Activated CD4-positive, alpha-beta T cell treated with anti-CD3 and anti-CD28 coated beads for 36 hours (primary cell): ENCODE data around the gene POMGNT2. TPM values are rescaled to one million over a fixed set of nuclear protein-coding genes. Genes with fewer than 3 reads are reported as not detected.
"Not testable (repeated sequence)": the region's sequence is repeated elsewhere in the genome, so short reads cannot be mapped to it uniquely, and the experiment has no call there.

ENCODE experiments used
- ATAC-seq: fragments of 200-7000 bp; cut with Tn5 transposase; one replicate; pipeline ENCODE4 v1.10.0; 2021; ENCODE audit warnings: mild to moderate bottlenecking, moderate library complexity
- CTCF ChIA-PET: fragments of 350-600 bp; sonication (Branson Sonifier 250); formaldehyde crosslinking; loops from one replicate; lab custom pipeline; 2021; ENCODE audit warnings: antibody characterized with exemption; lab: Charles Lee
- POLR2A ChIA-PET: fragments of 350-600 bp; sonication (Branson Sonifier 250); formaldehyde crosslinking; loops from one replicate; lab custom pipeline; 2021; ENCODE audit warnings: antibody characterized with exemption, inconsistent platforms; lab: Charles Lee
- DNase-seq: peaks from one replicate; pipeline ENCODE4 v3.0.0-alpha.2; 2020
- H3K27ac Mint-ChIP-seq: one replicate; pipeline ENCODE4 v1.8.0; 2021; ENCODE audit warnings: mixed read lengths
- H3K27me3 Mint-ChIP-seq: one replicate; pipeline ENCODE4 v1.8.0; 2021; ENCODE audit warnings: mixed read lengths
- H3K36me3 Mint-ChIP-seq: one replicate; pipeline ENCODE4 v1.8.0; 2021; ENCODE audit warnings: low read depth, mixed read lengths
- H3K4me1 Mint-ChIP-seq: one replicate; pipeline ENCODE4 v1.8.0; 2021; ENCODE audit warnings: mixed read lengths
- H3K4me3 Mint-ChIP-seq: one replicate; pipeline ENCODE4 v1.8.0; 2021; ENCODE audit warnings: mild to moderate bottlenecking, moderate library complexity, mixed read lengths
- H3K9me3 Mint-ChIP-seq: one replicate; pipeline ENCODE4 v1.8.0; 2021; ENCODE audit warnings: low read depth, mixed read lengths
- intact Hi-C, 2 experiments: fragments of 100-400 bp; cut with DNase I in 1 of 2; cut with micrococcal nuclease in 1 of 2; formaldehyde crosslinking; loops; one replicate each; pipeline versions ENCODE4 v1.14.2 to v1.15.1; 2022 to 2024; cut with DNase I, micrococcal nuclease
- total RNA-seq, 2 experiments: library from RNA; stranded (reverse); gene quantifications; one replicate each; pipeline ENCODE4 v1.2.3, GENCODE V29; 2021

Gene POMGNT2
- total RNA-seq, 2 experiments from 2014 or later: 8.3 to 8.6 TPM

DNA sequence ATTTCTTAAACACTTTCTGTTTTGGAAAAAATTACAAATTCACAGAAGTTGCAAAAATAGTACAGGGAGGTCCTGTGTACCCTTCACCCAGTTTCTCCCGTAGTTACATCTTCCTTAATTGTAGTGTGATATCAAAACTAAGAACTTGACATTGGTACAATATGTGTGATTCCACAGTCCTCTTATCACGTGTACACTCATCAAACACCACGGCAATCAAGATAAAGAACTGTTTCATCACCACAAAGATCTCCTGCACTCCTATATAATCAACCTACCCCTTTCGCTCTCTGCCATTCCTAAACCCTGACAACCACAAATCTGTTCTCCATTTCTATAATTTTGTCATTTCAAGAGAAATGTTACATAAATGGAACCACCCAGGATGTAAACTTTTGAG, 31.4 kb downstream of the POMGNT2 start:
- no peak overlapping the region for H3K27ac Mint-ChIP-seq
- peaks cover 3% of the 10 kb centered on the region for H3K4me1 Mint-ChIP-seq
- H3K9me3 Mint-ChIP-seq: no peaks in the 10 kb centered on the region
- ATAC-seq (peak; percentile 57), DNase-seq (no peak)
- H3K27me3 Mint-ChIP-seq: no peaks in the 10 kb centered on the region
- POLR2A ChIA-PET: no interaction called here
- H3K4me3 Mint-ChIP-seq: no peak overlapping the region
- intact Hi-C loops: no loop called here
- peaks cover 7% of the 10 kb centered on the region for H3K36me3 Mint-ChIP-seq
- CTCF ChIA-PET: interaction anchor here (1.7 kb wide), 1 partner anchor 113 kb away, joined by 4 read pairs; no protein-coding TSS in a partner anchor

DNA sequence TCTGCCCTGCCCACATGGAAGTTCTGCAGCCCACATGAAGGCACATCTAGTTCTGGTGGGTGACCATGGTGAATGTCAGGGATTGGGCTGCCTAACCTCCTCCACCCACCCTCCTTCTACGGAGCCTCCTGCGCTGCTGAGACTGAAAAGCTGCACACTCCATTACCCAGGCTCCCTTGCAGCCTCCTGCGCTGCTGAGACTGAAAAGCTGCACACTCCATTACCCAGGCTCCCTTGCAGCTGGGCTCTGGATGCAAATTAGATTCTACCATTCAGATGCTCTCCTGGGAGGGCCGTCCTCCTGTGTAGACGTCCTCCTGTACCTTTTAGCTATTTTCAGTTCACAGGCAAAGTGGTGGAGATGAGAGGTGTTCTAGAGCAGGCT, 32.1 kb downstream of the POMGNT2 start:
- POLR2A ChIA-PET: no interaction called here
- Mint-ChIP-seq H3K4me1 (peaks cover 3% of the 10 kb centered on the region), H3K27ac (no peak overlapping the region), H3K27me3 (no peaks in the 10 kb centered on the region), H3K4me3 (no peak overlapping the region), H3K36me3 (peaks cover 2% of the 10 kb centered on the region), H3K9me3 (no peaks in the 10 kb centered on the region)
- DNase-seq: no peak
- CTCF ChIA-PET: interaction anchor here (1.0 to 1.7 kb wide), 2 partner anchors 28 to 112 kb away, joined by 3 to 4 read pairs; no protein-coding TSS in a partner anchor
- intact Hi-C loops: no loop called here
- no peak for ATAC-seq

DNA sequence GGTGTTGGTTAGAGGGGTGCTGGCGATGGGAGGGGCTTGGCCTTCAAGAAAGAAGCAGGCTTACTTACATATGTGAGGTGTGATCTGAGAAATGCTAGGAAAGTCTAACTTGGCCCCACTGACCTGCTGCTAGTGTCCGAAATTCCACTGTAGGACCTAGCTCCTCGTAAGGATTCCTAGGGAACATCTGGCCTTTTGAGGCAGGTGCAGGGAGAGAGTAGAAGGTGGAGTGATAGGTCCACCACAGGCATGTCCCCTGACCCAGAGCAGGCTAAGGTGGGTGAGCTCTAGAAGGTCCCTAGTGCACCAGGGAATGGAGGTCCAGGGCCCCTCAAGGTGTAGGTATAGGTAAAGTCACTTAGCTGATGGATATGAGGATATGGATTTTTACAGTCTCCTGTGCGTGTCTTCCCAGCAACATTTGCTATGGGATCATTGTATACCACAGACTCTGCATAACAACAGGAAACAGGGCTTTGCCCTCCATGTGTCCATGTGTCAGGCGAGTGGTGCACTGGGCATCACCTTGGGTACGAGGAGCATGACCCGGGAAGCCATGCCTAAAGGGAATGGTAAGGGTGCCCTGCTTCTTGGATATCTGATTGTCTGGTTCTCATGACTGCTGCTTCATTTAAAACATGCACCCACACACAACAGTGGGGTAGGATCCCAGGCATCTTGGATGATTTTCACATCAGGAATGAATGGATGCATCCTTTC, 32.6 kb downstream of the POMGNT2 start:
- intact Hi-C loops: no loop called here
- no peak for DNase-seq
- no peak for ATAC-seq
- no peak overlapping the region for H3K4me3 Mint-ChIP-seq
- CTCF ChIA-PET: interaction anchor here (0.6 to 1.7 kb wide), 4 partner anchors 8 to 111 kb away, joined by 3 to 4 read pairs (median 3); no protein-coding TSS in a partner anchor
- no peak overlapping the region for H3K27ac Mint-ChIP-seq
- peaks cover 3% of the 10 kb centered on the region for H3K4me1 Mint-ChIP-seq
- no peaks in the 10 kb centered on the region for H3K27me3 Mint-ChIP-seq
- H3K36me3 Mint-ChIP-seq: no peaks in the 10 kb centered on the region
- POLR2A ChIA-PET: no interaction called here
- no peaks in the 10 kb centered on the region for H3K9me3 Mint-ChIP-seq

DNA sequence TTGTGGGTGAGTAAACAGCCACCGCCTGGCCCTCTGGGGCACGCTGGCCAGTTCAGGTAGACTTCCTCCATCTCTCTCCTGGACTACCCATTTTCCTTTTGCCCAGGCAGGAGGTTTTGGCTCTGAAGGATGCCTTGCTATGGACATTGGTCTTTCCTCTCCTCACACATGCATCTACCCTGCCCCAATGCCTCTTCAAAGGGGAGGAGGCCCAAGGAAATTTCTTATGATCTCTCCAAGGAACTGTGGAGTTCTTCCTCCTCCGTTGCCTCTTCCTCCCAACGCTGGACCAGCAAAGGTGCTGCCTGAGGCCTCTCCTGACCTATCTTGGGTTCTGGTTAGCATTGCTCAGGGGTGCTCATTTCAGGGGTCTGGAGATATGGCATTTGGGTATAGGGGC, 33.5 kb downstream of the POMGNT2 start:
- POLR2A ChIA-PET: no interaction called here
- H3K9me3 Mint-ChIP-seq: no peaks in the 10 kb centered on the region

DNA sequence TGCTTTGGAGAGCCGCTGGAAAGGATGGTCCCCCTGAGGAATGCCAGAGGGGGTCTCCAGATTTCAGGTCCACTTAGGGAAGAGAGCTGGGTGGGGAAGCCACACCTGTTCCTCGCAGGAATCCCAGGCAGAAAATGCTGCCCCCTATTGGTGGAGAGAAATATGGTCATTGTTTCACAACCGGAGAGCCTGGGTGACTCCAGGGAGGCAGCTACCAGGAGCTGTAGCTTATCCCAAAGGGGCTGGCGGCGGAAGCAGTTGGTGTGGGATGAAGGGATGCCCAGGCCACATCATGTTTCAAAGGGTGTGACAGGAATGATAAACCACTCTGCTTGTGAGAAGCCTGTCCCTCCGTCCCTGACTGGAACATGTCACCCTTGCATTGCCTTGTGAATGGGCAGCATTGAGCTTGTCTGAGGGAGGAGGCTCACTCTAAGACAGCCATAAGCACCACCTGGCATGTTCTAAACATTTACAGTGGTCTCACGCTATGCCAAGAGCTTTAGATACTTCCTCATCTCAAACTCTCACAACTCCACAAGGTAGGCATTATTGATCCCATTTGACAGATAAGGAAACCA, 34.5 kb downstream of the POMGNT2 start:
- Mint-ChIP-seq H3K4me1 (peaks cover 3% of the 10 kb centered on the region), H3K27me3 (no peaks in the 10 kb centered on the region), H3K9me3 (no peaks in the 10 kb centered on the region), H3K27ac (no peak overlapping the region), H3K4me3 (no peak overlapping the region), H3K36me3 (no peaks in the 10 kb centered on the region)
- ChIA-PET POLR2A (no interaction called here), CTCF (interaction anchor here (0.6 to 2.1 kb wide), 15 partner anchors 9 to 987 kb away, joined by 3 to 18 read pairs (median 4); no protein-coding TSS in a partner anchor)
- DNase-seq: peak; percentile 38
- peak; percentile 36 for ATAC-seq
- intact Hi-C loops: loop anchor here (1.0 to 2.0 kb wide), 2 partner anchors 109 to 110 kb away; no protein-coding TSS in a partner anchor

More for the DNA sequence above, 33.5 kb downstream of the POMGNT2 start:
- no peak for DNase-seq
- ATAC-seq: no peak
- intact Hi-C loops: no loop called here
- H3K4me3 Mint-ChIP-seq: no peak overlapping the region
- no peaks in the 10 kb centered on the region for H3K27me3 Mint-ChIP-seq
- peaks cover 3% of the 10 kb centered on the region for H3K4me1 Mint-ChIP-seq
- CTCF ChIA-PET: interaction anchor here (0.6 to 2.1 kb wide), 4 partner anchors 13 to 216 kb away, joined by 3 to 18 read pairs (median 5); no protein-coding TSS in a partner anchor
- no peak overlapping the region for H3K27ac Mint-ChIP-seq
- no peaks in the 10 kb centered on the region for H3K36me3 Mint-ChIP-seq

DNA sequence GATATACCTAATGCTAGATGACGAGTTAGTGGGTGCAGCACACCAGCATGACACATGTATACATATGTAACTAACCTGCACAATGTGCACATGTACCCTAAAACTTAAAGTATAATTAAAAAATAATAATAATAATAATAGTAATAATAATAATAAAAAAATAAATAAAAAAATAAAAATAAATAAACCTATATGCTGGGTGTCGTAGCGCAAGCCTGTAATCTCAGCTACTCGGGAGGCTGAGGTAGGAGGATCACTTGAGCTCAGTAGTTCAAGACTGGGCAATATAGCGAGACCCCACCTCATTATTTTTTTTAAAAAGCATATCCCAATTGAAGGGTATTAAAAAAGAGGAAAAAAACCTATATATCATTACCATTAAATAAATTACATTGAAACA, 35.2 kb downstream of the POMGNT2 start:
- DNase-seq, ATAC-seq, H3K4me1 Mint-ChIP-seq, H3K27me3 Mint-ChIP-seq, H3K36me3 Mint-ChIP-seq, H3K9me3 Mint-ChIP-seq, H3K27ac Mint-ChIP-seq, POLR2A ChIA-PET, H3K4me3 Mint-ChIP-seq: not testable (repeated sequence)
- intact Hi-C loops: loop anchor here (1.0 to 2.0 kb wide), 2 partner anchors 108 to 109 kb away; no protein-coding TSS in a partner anchor
- CTCF ChIA-PET: interaction anchor here (0.8 to 2.1 kb wide), 10 partner anchors 10 to 109 kb away, joined by 3 to 18 read pairs (median 4); no protein-coding TSS in a partner anchor

DNA sequence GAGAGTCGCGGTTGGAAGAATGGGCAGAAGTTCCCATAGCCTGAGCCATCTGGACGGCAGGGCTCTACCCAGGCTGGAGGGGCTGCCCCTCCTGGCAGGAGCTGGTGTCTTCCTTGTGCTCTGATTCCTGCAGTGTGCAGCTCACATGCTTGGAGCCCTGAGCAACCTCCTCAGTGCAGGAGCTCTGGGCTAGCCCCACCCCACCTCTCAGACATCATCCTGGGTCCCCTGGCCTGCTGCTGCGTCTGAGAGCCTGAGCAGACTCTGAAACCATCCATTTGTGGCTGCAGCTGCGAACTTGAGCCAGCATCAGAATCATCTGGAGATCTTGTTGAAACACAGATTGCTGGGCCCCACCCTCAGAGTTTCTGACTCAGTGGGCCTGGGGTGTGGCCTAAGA, 42.8 kb downstream of the POMGNT2 start:
- no peaks in the 10 kb centered on the region for H3K9me3 Mint-ChIP-seq
- ChIA-PET CTCF (no interaction called here), POLR2A (no interaction called here)
- H3K4me3 Mint-ChIP-seq: no peak overlapping the region
- no peak overlapping the region for H3K27ac Mint-ChIP-seq
- H3K27me3 Mint-ChIP-seq: no peaks in the 10 kb centered on the region
- no peaks in the 10 kb centered on the region for H3K36me3 Mint-ChIP-seq
- H3K4me1 Mint-ChIP-seq: peaks cover 16% of the 10 kb centered on the region
- intact Hi-C loops: no loop called here
- ATAC-seq: no peak
- no peak for DNase-seq

DNA sequence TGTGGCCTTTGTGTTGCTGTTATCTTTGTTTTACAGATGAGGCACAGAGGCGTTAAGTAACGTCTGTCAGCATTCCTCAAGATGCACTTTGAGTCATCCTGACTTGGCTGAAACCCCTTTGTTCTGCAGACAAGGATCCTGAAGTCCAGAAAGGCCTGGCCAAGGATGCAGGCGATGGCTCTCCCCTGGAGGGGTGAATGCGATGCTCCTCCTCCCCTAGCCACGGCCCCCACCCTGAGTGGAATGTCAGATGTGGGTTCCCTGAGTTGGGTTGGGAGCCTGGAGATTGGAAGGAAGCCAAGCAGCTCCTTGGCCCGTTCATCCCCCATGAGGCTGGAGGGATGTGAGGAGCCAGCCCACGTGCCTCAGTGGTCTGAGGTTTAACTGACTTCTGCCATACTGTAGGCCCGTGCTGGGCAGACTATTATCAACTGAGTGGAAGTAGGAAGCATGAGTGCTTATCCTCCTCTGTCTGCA, 43.3 kb downstream of the POMGNT2 start:
- intact Hi-C loops: no loop called here
- DNase-seq: no peak
- Mint-ChIP-seq H3K27ac (no peak overlapping the region), H3K9me3 (no peaks in the 10 kb centered on the region), H3K36me3 (no peaks in the 10 kb centered on the region), H3K27me3 (no peaks in the 10 kb centered on the region), H3K4me1 (peaks cover 16% of the 10 kb centered on the region), H3K4me3 (no peak overlapping the region)
- ChIA-PET CTCF (no interaction called here), POLR2A (no interaction called here)
- no peak for ATAC-seq

DNA sequence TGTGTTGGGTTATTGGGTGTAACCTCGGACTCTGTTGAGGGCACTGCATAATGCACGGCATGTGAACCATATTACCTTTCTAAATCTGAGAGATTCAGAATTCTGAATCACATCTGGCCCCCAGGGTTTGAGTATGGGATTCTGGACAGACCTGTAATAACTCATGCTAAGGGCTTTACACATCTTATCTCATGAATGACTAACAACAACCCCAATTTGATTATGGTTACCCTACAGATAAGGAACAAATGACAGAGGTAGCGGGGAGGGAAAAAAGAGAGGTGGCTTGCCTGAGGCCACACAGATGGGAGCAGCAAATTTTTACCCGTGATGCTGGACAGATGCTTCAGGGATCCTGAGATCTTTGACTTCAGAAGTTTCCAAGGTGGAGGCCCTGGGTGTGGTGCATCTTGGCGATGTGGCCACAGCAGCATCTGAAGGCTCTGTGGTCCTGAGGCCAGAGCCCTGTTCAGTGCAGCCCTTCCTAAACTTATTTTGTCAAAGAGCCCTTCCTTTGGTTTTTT, 43.8 kb downstream of the POMGNT2 start:
- H3K9me3 Mint-ChIP-seq: no peaks in the 10 kb centered on the region
- H3K4me1 Mint-ChIP-seq: peaks cover 16% of the 10 kb centered on the region
- POLR2A ChIA-PET: no interaction called here
- intact Hi-C loops: no loop called here
- H3K27me3 Mint-ChIP-seq: no peaks in the 10 kb centered on the region
- CTCF ChIA-PET: interaction anchor here (1.0 to 1.6 kb wide), 2 partner anchors 9 to 201 kb away, joined by 3 to 5 read pairs; no protein-coding TSS in a partner anchor
- no peak for DNase-seq
- no peak for ATAC-seq
- no peaks in the 10 kb centered on the region for H3K36me3 Mint-ChIP-seq
- H3K4me3 Mint-ChIP-seq: no peak overlapping the region
- H3K27ac Mint-ChIP-seq: no peak overlapping the region

DNA sequence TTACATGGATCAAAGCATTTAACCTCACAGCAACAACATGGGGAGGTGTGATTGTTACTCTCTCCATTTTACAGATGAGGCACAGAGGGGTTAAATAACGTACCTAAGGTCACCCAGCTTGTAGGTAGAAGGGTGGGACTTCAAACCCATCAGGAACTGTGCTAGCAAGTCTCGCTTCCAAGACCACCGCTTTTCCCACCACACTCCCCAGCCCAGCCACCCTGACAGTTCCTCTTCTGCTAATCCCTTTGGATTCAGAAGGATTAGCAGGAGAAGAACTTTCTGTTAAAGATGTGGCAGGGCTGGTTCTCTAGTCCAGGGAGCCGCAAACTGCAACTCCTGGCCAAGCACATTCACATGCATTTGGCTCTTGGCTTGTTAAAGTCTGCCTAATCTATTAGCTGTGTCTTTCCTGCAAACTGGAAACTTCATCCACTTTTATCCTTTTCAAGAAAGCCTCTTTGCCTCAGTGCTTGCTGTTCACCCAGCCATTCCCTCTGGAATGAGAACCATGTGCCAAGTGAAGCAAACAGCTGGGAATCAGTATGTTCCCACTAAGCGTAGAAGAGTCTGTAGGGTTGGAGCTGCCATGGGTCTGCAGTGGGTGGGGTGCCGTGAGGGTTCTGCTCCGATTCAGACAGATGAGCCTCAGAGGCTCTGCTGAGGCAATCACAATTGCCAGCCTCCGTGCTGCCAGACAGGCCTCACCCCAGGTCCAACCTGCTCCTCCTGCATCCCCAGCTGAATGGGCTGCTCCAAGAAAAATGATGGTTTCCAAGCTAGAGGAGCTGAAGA, 44.6 kb downstream of the POMGNT2 start:
- POLR2A ChIA-PET: no interaction called here
- CTCF ChIA-PET: interaction anchor here (1.0 to 1.6 kb wide), 2 partner anchors 10 to 200 kb away, joined by 3 to 5 read pairs; no protein-coding TSS in a partner anchor
- peaks cover 16% of the 10 kb centered on the region for H3K4me1 Mint-ChIP-seq
- intact Hi-C loops: no loop called here
- H3K36me3 Mint-ChIP-seq: no peaks in the 10 kb centered on the region
- DNase-seq (no peak), ATAC-seq (no peak)
- no peaks in the 10 kb centered on the region for H3K9me3 Mint-ChIP-seq
- H3K4me3 Mint-ChIP-seq: no peak overlapping the region
- H3K27me3 Mint-ChIP-seq: no peaks in the 10 kb centered on the region
- H3K27ac Mint-ChIP-seq: no peak overlapping the region

DNA sequence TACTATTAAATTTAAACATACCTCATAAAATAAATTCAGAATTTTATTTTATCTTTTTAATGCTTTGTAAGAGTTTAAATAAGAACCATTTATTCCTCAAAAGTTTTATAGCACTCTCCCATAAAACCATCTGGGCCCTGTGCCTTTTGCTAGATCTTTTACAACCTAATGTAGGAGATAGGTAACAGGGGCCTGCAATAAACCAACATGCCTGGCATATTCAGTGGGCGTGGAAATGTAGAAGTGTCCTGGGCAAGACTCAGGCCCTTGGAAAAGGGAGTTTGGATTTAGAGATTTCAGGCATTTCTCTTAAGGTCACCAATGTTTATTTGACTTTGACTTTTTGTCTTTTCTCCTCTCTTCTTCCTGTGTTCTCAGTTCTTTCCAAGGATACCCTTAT, 46.4 kb downstream of the POMGNT2 start:
- Mint-ChIP-seq H3K4me3 (no peak overlapping the region), H3K27ac (no peak overlapping the region), H3K4me1 (peaks cover 16% of the 10 kb centered on the region), H3K27me3 (no peaks in the 10 kb centered on the region), H3K36me3 (no peaks in the 10 kb centered on the region), H3K9me3 (no peaks in the 10 kb centered on the region)
- CTCF ChIA-PET: interaction anchor here (1.5 kb wide), 1 partner anchor 98 kb away, joined by 4 read pairs; no protein-coding TSS in a partner anchor
- ATAC-seq (no peak), DNase-seq (no peak)
- POLR2A ChIA-PET: no interaction called here
- intact Hi-C loops: no loop called here
